Ishikawa (cell line): ENCODE results near the gene ATG14.

Experiments
- CEBPB ChIP-seq: IDR thresholded peaks from 2 replicates; pipeline ENCODE4 v1.6.1; 2012
- CREB1 ChIP-seq: IDR thresholded peaks from 2 replicates; pipeline ENCODE4 v1.6.1; 2012; ENCODE audit warnings: low read depth
- EGR1 ChIP-seq: IDR thresholded peaks from 2 replicates; pipeline ENCODE4 v1.6.1; 2012
- EP300 ChIP-seq: IDR thresholded peaks from 2 replicates; pipeline ENCODE4 v1.6.1; 2012; ENCODE audit warnings: borderline replicate concordance
- FOXM1 ChIP-seq: IDR thresholded peaks from 2 replicates; pipeline ENCODE4 v1.6.1; 2012; ENCODE audit warnings: low read depth, borderline replicate concordance
- NFIC ChIP-seq: IDR thresholded peaks from 2 replicates; pipeline ENCODE4 v1.6.1; 2012
- RAD21 ChIP-seq: IDR thresholded peaks from 2 replicates; pipeline ENCODE4 v1.6.1; 2012; ENCODE audit warnings: low read depth
- TAF1 ChIP-seq: IDR thresholded peaks from 2 replicates; pipeline ENCODE4 v1.6.1; 2012; ENCODE audit warnings: low read depth, mild to moderate bottlenecking
- TCF12 ChIP-seq: IDR thresholded peaks from 2 replicates; pipeline ENCODE4 v1.6.1; 2012; ENCODE audit warnings: low read depth
- TEAD4 ChIP-seq: IDR thresholded peaks from 2 replicates; pipeline ENCODE4 v1.6.1; 2012
- YY1 ChIP-seq: IDR thresholded peaks from 2 replicates; pipeline ENCODE4 v1.6.1; 2012; ENCODE audit warnings: low read depth
- ZBTB7A ChIP-seq: IDR thresholded peaks from 2 replicates; pipeline ENCODE4 v1.6.1; 2012; ENCODE audit warnings: low read depth
- TF ChIP-seq, protein P1 (sequence below): IDR thresholded peaks from 2 replicates; pipeline ENCODE4 v1.6.1; 2012; ENCODE audit warnings: low read depth, mild to moderate bottlenecking
- TF ChIP-seq, protein P2 (sequence below): IDR thresholded peaks from 2 replicates; pipeline ENCODE4 v1.6.1; 2012
- TF ChIP-seq, protein P3 (sequence below): IDR thresholded peaks from 2 replicates; pipeline ENCODE4 v1.6.1; 2012

ATG14 gene

DNA sequence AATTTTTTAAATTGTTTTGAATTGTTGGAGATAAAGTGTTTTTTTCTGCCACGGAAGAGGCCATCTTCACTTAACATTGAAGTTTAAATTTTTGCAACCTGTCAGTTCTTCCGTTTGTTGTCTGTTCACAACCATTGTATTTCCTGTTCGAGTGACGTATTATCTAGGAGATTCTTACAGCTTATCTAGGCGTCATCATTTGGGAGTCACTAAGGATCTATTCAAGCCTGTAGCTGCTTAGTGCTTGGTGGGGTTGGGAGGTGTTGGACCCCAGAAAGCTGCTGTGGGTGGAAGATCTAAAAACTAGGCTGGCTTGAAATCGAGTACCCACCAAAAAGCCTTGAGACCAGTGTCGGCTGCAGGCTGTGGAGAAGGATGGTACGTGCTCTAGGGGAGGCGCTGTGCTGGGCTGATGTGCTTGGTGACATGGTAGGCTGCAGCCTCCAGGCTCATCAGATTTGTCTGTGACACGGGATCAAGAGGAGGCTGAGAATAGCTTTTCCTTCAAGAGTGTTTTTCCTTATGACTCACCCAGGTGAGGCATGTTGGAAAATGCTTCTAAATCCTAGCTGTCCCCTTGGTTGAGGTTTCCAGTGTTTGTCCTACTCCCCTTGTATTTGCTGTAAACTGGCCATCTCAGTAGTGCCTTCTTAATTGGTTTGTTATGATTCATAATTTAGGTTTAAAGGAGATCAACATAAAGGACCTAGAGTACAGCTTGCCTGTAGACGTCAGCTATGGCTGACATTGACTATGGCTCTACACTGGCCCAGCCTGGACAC, 57.8 kb downstream of the ATG14 start:
- TF ChIP-seq ZBTB7A (no peak), RAD21 (no peak), NFIC (no peak), TAF1 (no peak), YY1 (no peak), FOXM1 (no peak), CEBPB (no peak), TEAD4 (no peak), EGR1 (no peak), EP300 (no peak), CREB1 (no peak), TCF12 (no peak)
- TF ChIP-seq, protein P1, sequence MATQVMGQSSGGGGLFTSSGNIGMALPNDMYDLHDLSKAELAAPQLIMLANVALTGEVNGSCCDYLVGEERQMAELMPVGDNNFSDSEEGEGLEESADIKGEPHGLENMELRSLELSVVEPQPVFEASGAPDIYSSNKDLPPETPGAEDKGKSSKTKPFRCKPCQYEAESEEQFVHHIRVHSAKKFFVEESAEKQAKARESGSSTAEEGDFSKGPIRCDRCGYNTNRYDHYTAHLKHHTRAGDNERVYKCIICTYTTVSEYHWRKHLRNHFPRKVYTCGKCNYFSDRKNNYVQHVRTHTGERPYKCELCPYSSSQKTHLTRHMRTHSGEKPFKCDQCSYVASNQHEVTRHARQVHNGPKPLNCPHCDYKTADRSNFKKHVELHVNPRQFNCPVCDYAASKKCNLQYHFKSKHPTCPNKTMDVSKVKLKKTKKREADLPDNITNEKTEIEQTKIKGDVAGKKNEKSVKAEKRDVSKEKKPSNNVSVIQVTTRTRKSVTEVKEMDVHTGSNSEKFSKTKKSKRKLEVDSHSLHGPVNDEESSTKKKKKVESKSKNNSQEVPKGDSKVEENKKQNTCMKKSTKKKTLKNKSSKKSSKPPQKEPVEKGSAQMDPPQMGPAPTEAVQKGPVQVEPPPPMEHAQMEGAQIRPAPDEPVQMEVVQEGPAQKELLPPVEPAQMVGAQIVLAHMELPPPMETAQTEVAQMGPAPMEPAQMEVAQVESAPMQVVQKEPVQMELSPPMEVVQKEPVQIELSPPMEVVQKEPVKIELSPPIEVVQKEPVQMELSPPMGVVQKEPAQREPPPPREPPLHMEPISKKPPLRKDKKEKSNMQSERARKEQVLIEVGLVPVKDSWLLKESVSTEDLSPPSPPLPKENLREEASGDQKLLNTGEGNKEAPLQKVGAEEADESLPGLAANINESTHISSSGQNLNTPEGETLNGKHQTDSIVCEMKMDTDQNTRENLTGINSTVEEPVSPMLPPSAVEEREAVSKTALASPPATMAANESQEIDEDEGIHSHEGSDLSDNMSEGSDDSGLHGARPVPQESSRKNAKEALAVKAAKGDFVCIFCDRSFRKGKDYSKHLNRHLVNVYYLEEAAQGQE, result no peak
- TF ChIP-seq, protein P2, sequence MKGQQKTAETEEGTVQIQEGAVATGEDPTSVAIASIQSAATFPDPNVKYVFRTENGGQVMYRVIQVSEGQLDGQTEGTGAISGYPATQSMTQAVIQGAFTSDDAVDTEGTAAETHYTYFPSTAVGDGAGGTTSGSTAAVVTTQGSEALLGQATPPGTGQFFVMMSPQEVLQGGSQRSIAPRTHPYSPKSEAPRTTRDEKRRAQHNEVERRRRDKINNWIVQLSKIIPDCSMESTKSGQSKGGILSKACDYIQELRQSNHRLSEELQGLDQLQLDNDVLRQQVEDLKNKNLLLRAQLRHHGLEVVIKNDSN, result no peak
- TF ChIP-seq, protein P3, sequence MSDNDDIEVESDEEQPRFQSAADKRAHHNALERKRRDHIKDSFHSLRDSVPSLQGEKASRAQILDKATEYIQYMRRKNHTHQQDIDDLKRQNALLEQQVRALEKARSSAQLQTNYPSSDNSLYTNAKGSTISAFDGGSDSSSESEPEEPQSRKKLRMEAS, result no peak

DNA sequence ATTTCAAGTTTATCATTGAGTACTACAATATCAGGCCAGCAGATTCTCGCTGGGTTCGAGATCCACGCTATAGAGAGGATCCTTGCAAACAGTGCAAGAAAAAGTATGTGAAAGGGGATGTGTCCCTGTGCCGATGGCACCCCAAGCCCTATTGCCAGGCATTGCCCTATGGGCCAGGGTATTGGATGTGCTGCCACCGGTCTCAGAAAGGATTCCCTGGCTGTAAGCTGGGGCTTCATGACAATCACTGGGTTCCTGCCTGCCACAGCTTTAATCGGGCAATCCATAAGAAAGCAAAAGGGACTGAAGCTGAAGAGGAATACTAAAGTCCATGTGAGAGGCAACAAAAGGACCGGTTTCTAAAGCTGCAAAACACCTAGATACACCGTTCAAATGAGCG, 59.4 kb downstream of the ATG14 start:
- TF ChIP-seq, protein P3, result no peak
- TF ChIP-seq, protein P1, result no peak
- TF ChIP-seq CEBPB (no peak), RAD21 (no peak), TCF12 (no peak), EP300 (no peak), ZBTB7A (no peak), NFIC (no peak)

DNA sequence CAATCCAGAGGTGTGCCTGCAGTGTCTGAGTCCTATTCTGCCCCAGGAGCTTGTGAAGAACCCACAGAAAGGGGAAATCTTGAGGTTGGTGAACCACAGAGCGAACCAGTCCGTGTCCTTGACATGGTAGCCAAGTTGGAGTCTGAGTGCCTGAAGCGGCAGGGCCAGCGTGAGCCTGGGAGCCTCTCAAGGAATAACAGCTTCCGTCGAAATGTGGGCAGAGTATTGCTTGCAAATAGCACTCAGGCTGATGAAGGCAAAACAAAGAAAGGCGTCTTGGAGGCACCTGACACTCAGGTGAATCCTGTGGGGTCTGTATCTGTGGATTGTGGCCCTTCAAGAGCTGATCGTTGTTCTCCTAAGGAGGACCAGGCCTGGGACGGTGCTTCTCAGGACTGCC, 60.5 kb downstream of the ATG14 start:
- TF ChIP-seq, protein P3, result no peak
- TF ChIP-seq TCF12 (no peak), EGR1 (no peak), NFIC (no peak), FOXM1 (no peak), CREB1 (no peak)
- TF ChIP-seq, protein P2, result no peak
- TF ChIP-seq, protein P1, result no peak

DNA sequence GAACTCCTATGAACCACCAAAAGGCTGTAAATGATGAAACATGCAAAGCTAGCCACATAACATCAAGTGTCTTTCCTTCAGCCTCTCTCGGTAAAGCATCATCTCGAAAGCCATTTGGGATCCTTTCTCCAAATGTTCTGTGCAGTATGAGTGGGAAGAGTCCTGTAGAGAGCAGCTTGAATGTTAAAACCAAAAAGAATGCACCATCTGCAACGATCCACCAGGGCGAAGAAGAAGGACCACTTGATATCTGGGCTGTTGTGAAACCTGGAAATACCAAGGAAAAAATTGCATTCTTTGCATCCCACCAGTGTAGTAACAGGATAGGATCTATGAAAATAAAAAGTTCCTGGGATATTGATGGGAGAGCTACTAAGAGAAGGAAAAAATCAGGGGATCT, 61.2 kb downstream of the ATG14 start:
- TF ChIP-seq EP300 (no peak), CEBPB (no peak), NFIC (no peak), TEAD4 (no peak), YY1 (no peak), EGR1 (no peak), TCF12 (no peak), RAD21 (no peak)
- TF ChIP-seq, protein P3, result no peak
